Stimulated activated naive CD8-positive, alpha-beta T cell treated with anti-CD3 and anti-CD28 coated beads, Interleukin-15, amount 100 ng/mL, for 72 hours (primary cell): ENCODE data around the gene GDPD2.

Experiments used
- ATAC-seq: fragments of 150-1000 bp; cut with Tn5 transposase; 2 replicates; pipeline ENCODE4 v1.10.0; 2021; ENCODE audit warnings: mild to moderate bottlenecking, moderate library complexity
- DNase-seq, 2 donors: peaks; one replicate each; pipeline ENCODE4 v3.0.0; 2021 to 2022
- H3K27ac Mint-ChIP-seq, 2 donors: one replicate each; pipeline ENCODE4 v1.8.0; 2022; ENCODE audit warnings: mild to moderate bottlenecking in 2 of 2, mixed read lengths in 2 of 2, moderate library complexity in 2 of 2
- H3K27me3 Mint-ChIP-seq: one replicate; pipeline ENCODE4 v1.8.0; 2022; ENCODE audit warnings: mixed read lengths
- H3K4me1 Mint-ChIP-seq: one replicate; pipeline ENCODE4 v1.8.0; 2022; ENCODE audit warnings: mild to moderate bottlenecking, mixed read lengths
- H3K4me3 Mint-ChIP-seq, 2 donors: one replicate each; pipeline ENCODE4 v1.8.0; 2022; ENCODE audit warnings: mild to moderate bottlenecking in 2 of 2, mixed read lengths in 2 of 2, moderate library complexity in 1 of 2
- H3K9me3 Mint-ChIP-seq, 2 donors: one replicate each; pipeline ENCODE4 v1.8.0; 2022; ENCODE audit warnings: mixed read lengths in 2 of 2

GDPD2 gene

GRCh38 chrX:70478526-70479245 lies 55.6 kb downstream of the GDPD2 start:
- no peak overlapping the region for H3K4me3 Mint-ChIP-seq
- H3K27me3 Mint-ChIP-seq, result no peaks in the 10 kb centered on the region
- H3K9me3 Mint-ChIP-seq, result no peaks in the 10 kb centered on the region
- ATAC-seq, result no peak
- H3K27ac Mint-ChIP-seq, result no peak overlapping the region
- peaks cover 7% of the 10 kb centered on the region for H3K4me1 Mint-ChIP-seq
- DNase-seq, result no peak

DNA sequence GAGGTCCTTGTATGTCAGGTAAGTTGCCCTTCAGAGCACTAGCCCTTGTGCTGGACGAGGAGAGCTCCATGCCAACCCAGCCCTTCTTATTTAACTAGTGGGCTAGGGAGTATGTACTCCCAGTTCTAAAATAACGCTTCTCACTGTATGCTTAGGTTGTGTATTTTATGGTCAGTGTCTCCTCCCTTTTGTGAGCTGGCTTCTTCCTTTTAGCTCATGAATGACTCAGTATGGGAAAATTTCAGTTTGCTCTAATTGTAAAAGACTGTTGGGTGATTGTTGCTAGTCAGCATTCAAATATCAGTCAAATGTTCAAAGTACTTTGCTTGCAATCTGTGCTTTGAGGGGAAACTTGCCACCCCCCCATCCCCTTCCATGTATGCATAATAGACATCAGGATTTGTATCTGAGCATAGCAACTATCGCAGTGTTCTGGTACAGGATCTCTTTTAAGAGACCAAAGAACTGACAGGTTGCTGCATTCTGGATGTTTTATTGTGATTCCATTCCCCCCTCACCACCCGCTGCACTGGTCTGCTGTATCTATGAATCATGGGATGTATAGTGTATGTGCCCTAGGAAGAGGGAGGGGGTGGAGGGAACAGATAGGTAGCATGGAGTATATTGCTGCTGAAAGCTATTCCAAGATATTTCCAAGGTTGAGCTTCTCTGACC lies 56.3 kb downstream of the GDPD2 start:
- H3K27me3 Mint-ChIP-seq, result no peaks in the 10 kb centered on the region
- no peak overlapping the region for H3K27ac Mint-ChIP-seq
- no peak overlapping the region for H3K4me3 Mint-ChIP-seq
- no peak for ATAC-seq
- no peaks in the 10 kb centered on the region for H3K9me3 Mint-ChIP-seq
- peaks cover 7% of the 10 kb centered on the region for H3K4me1 Mint-ChIP-seq
- DNase-seq, result no peak

DNA sequence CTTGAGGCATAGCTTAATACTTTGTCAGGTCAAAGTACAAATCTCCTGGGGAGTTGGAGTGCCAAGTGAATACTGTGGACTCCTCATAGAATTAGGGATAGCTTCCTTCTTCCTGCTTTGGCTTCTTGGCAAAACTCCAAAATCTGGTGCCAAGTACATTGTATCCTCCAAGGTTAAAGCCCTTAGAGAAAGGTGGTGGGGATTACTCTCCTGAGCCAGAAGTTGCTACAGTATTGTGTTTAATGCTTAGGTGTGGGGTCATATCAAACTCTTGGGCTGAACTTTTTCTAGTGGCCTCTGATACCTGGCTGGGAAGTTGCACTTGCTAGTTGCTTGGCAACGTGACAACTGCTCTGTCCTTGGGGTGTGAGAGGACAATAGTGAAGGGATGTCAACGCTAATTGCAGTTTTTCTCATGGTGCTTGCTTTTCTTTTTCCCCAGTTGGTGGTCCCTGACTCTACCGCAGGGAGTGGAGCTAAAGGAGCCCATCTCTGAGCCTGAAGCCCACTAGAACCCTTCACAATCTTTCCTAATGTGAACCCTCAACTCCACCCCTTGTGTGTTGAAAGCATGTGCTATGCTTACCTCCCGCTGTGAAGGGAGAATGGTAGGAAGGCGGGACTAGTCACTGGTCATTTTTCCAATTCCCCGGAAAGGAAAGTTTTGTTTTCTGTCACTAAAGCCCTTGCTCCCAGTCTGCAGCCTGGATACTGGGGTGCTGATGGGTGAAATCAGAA lies 57.0 kb downstream of the GDPD2 start:
- ATAC-seq, result no peak
- Mint-ChIP-seq H3K9me3 (no peaks in the 10 kb centered on the region), H3K27me3 (no peaks in the 10 kb centered on the region), H3K27ac (no peak overlapping the region), H3K4me3 (no peak overlapping the region), H3K4me1 (peaks cover 7% of the 10 kb centered on the region)
- DNase-seq, result no peak

DNA sequence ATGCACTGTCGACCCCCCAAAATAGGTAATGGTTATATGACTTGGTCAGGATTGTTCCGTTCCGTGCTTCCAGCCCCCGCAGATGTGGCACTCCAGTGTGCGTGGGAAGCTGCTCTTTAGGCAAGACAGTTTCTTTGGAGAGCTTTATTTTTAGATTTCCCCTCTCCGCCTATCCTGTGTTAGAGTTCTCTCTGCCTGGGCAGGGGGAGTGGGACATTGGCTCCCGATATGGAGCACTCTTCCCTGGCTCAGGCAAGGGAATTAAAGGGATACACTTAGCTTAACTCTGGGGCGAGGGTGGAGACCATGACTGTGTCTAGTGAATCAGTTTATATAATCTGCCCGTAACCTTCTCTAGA lies 57.5 kb downstream of the GDPD2 start:
- no peaks in the 10 kb centered on the region for H3K27me3 Mint-ChIP-seq
- peak overlapping the region in 1 of 2 donors; percentile 54 for H3K27ac Mint-ChIP-seq
- no peak for ATAC-seq
- no peak for DNase-seq
- H3K4me1 Mint-ChIP-seq, result peaks cover 2% of the 10 kb centered on the region
- H3K9me3 Mint-ChIP-seq, result no peaks in the 10 kb centered on the region
- no peak overlapping the region for H3K4me3 Mint-ChIP-seq

GRCh38 chrX:70481471-70482270 lies 58.6 kb downstream of the GDPD2 start:
- H3K9me3 Mint-ChIP-seq, result no peaks in the 10 kb centered on the region
- H3K4me3 Mint-ChIP-seq, result no peak overlapping the region
- H3K27ac Mint-ChIP-seq, result peak overlapping the region in 1 of 2 donors; percentile 35
- H3K27me3 Mint-ChIP-seq, result no peaks in the 10 kb centered on the region
- ATAC-seq (no peak), DNase-seq (no peak)
- no peaks in the 10 kb centered on the region for H3K4me1 Mint-ChIP-seq

GRCh38 chrX:70482300-70482699 lies 59.2 kb downstream of the GDPD2 start:
- ATAC-seq (no peak), DNase-seq (no peak)
- Mint-ChIP-seq H3K4me3 (no peak overlapping the region), H3K27me3 (no peaks in the 10 kb centered on the region), H3K4me1 (no peaks in the 10 kb centered on the region), H3K9me3 (no peaks in the 10 kb centered on the region), H3K27ac (no peak overlapping the region)
